GM12891 (cell line): ENCODE measurements around the gene SIX1. TPM values are rescaled to one million over a fixed set of nuclear protein-coding genes. Genes with fewer than 3 reads are reported as not detected.

Experiments used
- DNase-seq: peaks from one replicate; pipeline ENCODE4 v3.0.0; 2011; ENCODE audit warnings: low spot score; ENCODE audit not compliant: insufficient read length
- FAIRE-seq: peaks from 2 replicates; lab custom pipeline; 2011; peaks lifted over from hg19 to GRCh38; lab: Jason Lieb, UNC
- PAX5 ChIP-seq: IDR thresholded peaks from 2 replicates; pipeline ENCODE4 v1.6.1; 2011; ENCODE audit warnings: low read length, moderate library complexity, mild to moderate bottlenecking; ENCODE audit not compliant: insufficient read depth, severe bottlenecking
- POLR2A ChIP-seq: IDR thresholded peaks from 2 replicates; pipeline ENCODE4 v1.6.1; 2011; ENCODE audit warnings: low read depth, low read length, control low read depth
- POLR2AphosphoS5 ChIP-seq: IDR thresholded peaks from 2 replicates; pipeline ENCODE4 v1.6.1; 2011; ENCODE audit warnings: low read depth, low read length, control low read depth
- POU2F2 ChIP-seq: IDR thresholded peaks from 2 replicates; pipeline ENCODE4 v1.6.1; 2011; ENCODE audit warnings: low read depth, mild to moderate bottlenecking, control low read depth, low read length, moderate library complexity
- SPI1 ChIP-seq: IDR thresholded peaks from 2 replicates; pipeline ENCODE4 v1.6.1; 2011; ENCODE audit warnings: low read depth, low read length, control low read depth
- TAF1 ChIP-seq: IDR thresholded peaks from 2 replicates; pipeline ENCODE4 v1.6.1; 2011; ENCODE audit warnings: low read depth, low read length, control low read depth
- polyA plus RNA-seq: library from polyadenylated mRNA; unstranded; fragments of >200 nt; gene quantifications from one replicate; pipeline ENCODE4 v1.2.1, GENCODE V29; 2012; ENCODE audit warnings: low read depth, missing spikeins, inconsistent platforms; ENCODE audit not compliant: missing spikeins

Gene SIX1
- not detected for polyA plus RNA-seq

- peak; percentile 33 for FAIRE-seq
- no peak for TF ChIP-seq TAF1
- TF ChIP-seq SPI1, result no peak
- DNase-seq, result peak; percentile 68
Observed at GRCh38 chr14:60648934-60649874, at the start of gene SIX1. SIX1 (minus strand) TSS chr14:60649477; CDS start chr14:60649189, 288 bp downstream.

GRCh38 chr14:60695327-60695726 lies 46.0 kb upstream of the SIX1 start:
- FAIRE-seq, result no peak
- DNase-seq, result no peak
- no peak for TF ChIP-seq TAF1

DNA sequence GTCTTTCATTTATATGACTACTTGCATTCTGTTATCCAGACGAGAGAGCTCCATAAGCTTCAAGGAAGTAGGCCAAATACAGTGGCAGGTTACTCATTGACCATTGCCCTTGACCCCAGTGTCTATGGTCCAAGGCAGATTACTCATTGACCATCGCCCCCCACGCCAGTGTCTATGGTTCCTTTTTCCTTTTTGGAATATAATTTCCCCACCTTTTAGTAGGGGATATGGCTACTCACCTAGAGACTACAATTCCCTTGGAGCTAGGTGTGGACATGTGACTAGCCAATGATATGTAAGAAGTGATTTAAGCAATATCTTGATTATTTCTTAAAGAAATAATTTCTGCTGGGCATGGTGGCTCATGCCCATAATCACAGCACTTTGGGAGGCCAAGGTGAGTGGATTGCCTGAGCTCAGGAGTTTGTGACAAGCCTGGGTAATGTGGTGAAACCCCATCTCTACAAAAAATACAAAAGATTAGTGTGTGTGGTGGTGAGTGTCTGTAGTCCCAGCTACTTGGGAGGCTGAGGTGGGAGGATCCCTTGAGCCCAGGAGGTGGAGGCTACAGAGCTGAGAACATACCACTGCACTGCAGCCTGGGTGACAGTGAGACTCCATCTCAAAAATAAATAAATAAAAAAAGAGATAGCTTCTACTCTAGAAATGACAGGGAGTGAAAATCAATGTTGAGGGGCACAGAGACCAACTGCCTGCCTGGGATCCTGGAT lies 42.3 kb upstream of the SIX1 start:
- FAIRE-seq, result no peak
- TF ChIP-seq SPI1 (no peak), POU2F2 (no peak), TAF1 (no peak), PAX5 (no peak), POLR2AphosphoS5 (no peak), POLR2A (no peak)
- DNase-seq, result no peak

DNA sequence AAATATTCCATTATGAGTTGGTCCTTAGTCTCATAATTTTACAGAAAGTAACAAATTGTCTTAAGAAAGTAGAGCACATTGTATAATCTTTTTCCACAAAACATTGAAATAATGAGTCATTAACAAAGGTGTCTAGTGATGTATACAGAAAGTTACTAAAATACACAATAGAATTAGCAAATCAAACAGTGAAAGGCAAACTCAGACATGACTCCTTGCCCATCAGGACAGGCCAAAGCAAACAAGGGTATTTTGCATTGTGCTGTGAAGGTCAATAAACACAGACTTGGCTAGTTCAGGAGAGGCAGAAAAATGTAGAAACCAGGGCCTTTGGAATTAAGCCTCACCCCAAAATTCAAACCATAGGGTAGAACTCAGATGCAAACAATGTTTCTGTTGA lies 37.6 kb upstream of the SIX1 start:
- DNase-seq, result no peak
- no peak for TF ChIP-seq POLR2AphosphoS5
- no peak for TF ChIP-seq POU2F2
- TF ChIP-seq TAF1, result no peak
- TF ChIP-seq POLR2A, result no peak
- no peak for TF ChIP-seq SPI1
- TF ChIP-seq PAX5, result no peak
- no peak for FAIRE-seq

- FAIRE-seq (no peak), DNase-seq (no peak)
- TF ChIP-seq SPI1, result no peak
- no peak for TF ChIP-seq POLR2A
- no peak for TF ChIP-seq PAX5
- no peak for TF ChIP-seq POLR2AphosphoS5
- TF ChIP-seq TAF1, result no peak
- no peak for TF ChIP-seq POU2F2
Observed at GRCh38 chr14:60684203-60684602, 34.9 kb upstream of the SIX1 start.

DNA sequence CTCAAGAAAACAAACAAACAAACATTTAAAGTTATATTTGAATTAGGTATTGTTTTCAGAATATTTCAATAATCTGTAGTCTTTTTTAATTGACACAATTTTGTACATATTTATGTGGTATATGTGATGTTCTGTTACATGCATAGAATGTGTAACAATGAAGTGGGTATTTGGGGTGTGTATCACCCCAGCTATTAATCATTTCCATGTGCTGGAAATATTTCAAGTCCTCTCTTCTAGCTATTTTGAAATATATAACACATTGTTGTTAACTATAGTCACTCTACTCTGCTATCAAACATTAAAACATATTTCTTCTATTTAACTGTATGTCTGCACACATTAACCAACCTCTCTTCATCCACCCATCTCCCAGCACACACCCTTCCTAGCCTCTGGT lies 32.0 kb upstream of the SIX1 start:
- DNase-seq (no peak), FAIRE-seq (no peak)
- TF ChIP-seq POLR2A, result no peak
- no peak for TF ChIP-seq POU2F2
- TF ChIP-seq TAF1, result no peak
- no peak for TF ChIP-seq POLR2AphosphoS5
- TF ChIP-seq PAX5, result no peak
- TF ChIP-seq SPI1, result no peak

GRCh38 chr14:60680511-60680910 lies 31.2 kb upstream of the SIX1 start:
- DNase-seq, result no peak
- TF ChIP-seq POU2F2 (no peak), POLR2A (no peak), SPI1 (no peak), TAF1 (no peak), POLR2AphosphoS5 (no peak), PAX5 (no peak)
- no peak for FAIRE-seq

GRCh38 chr14:60679566-60680258 lies 30.4 kb upstream of the SIX1 start:
- no peak for TF ChIP-seq POU2F2
- no peak for TF ChIP-seq TAF1
- FAIRE-seq (no peak), DNase-seq (no peak)

DNA sequence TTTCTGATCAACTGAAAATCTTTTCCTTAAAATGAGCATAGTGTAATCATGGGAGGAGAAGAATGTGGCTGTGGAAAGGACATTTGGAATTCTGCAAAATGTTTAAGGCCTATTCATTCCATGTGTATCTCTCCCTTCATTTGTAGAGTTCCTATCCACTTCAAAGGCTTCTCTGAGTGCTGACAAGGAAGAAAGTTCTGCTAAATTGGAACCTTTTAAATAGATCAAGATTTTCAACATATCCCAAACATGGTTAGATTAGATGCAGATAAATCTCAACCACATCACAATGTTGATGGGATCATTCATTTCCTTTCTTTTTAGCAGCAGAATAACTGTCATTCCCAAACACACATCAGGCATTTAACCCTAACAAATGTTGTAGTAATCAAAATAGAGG lies 28.4 kb upstream of the SIX1 start:
- DNase-seq (no peak), FAIRE-seq (no peak)
- TF ChIP-seq POU2F2 (no peak), POLR2A (no peak), PAX5 (no peak), TAF1 (no peak), SPI1 (no peak), POLR2AphosphoS5 (no peak)
